HG03135 (cell line): ENCODE data around the gene COA8.
"Not testable (repeated sequence)": the region's sequence is repeated elsewhere in the genome, so short reads cannot be mapped to it uniquely, and the experiment has no call there.

Experiments
- ATAC-seq: cut with Tn5 transposase; IDR thresholded peaks from one replicate; pipeline ENCODE4 v1.9.1; 2021; ENCODE audit warnings: mild to moderate bottlenecking, moderate library complexity; ENCODE audit not compliant: unreplicated experiment

Gene COA8

GRCh38 chr14:103568952-103569351 is 6.2 kb downstream of the COA8 start:
- no peak for ATAC-seq

GRCh38 chr14:103569408-103569807 is 6.6 kb downstream of the COA8 start:
- no peak for ATAC-seq

GRCh38 chr14:103574104-103574503 is 11.3 kb downstream of the COA8 start:
- ATAC-seq, result no peak

GRCh38 chr14:103574707-103575285 is 12.0 kb downstream of the COA8 start:
- no peak for ATAC-seq

GRCh38 chr14:103576371-103577024 is 13.7 kb downstream of the COA8 start:
- no peak for ATAC-seq

- no peak for ATAC-seq
Measured at GRCh38 chr14:103578401-103579075, 15.8 kb downstream of the COA8 start.

GRCh38 chr14:103581206-103581605 is 18.4 kb downstream of the COA8 start:
- ATAC-seq, result no peak

GRCh38 chr14:103581954-103582703 is 19.4 kb downstream of the COA8 start:
- no peak for ATAC-seq

GRCh38 chr14:103584326-103584915 is 21.7 kb downstream of the COA8 start:
- ATAC-seq, result no peak

GRCh38 chr14:103593577-103593976 is 30.8 kb downstream of the COA8 start:
- ATAC-seq, result peak; percentile 91

- no peak for ATAC-seq
Measured at GRCh38 chr14:103594265-103594664, 31.5 kb downstream of the COA8 start.

- ATAC-seq, result no peak
Measured at GRCh38 chr14:103597623-103598377, 35.0 kb downstream of the COA8 start.

GRCh38 chr14:103600503-103600902 is 37.7 kb downstream of the COA8 start:
- no peak for ATAC-seq

- ATAC-seq, result no peak
Measured at GRCh38 chr14:103604620-103605019, 41.9 kb downstream of the COA8 start.

GRCh38 chr14:103606963-103607668 is 44.4 kb downstream of the COA8 start:
- ATAC-seq, result peak; percentile 63

GRCh38 chr14:103607822-103608221 is 45.1 kb downstream of the COA8 start:
- ATAC-seq, result no peak

- ATAC-seq, result not testable (repeated sequence)
Measured at GRCh38 chr14:103609081-103609480, 46.3 kb downstream of the COA8 start.

GRCh38 chr14:103611215-103611614 is 48.5 kb downstream of the COA8 start:
- ATAC-seq, result no peak

GRCh38 chr14:103613517-103613916 is 50.8 kb downstream of the COA8 start:
- no peak for ATAC-seq
